ENCODE measurements around the gene SERPINF2. TPM values are rescaled to one million over a fixed set of nuclear protein-coding genes. Genes with fewer than 3 reads are reported as not detected.

Gene SERPINF2
- total RNA-seq, 1 donor from 2014 or later = 0.19 TPM

DNA sequence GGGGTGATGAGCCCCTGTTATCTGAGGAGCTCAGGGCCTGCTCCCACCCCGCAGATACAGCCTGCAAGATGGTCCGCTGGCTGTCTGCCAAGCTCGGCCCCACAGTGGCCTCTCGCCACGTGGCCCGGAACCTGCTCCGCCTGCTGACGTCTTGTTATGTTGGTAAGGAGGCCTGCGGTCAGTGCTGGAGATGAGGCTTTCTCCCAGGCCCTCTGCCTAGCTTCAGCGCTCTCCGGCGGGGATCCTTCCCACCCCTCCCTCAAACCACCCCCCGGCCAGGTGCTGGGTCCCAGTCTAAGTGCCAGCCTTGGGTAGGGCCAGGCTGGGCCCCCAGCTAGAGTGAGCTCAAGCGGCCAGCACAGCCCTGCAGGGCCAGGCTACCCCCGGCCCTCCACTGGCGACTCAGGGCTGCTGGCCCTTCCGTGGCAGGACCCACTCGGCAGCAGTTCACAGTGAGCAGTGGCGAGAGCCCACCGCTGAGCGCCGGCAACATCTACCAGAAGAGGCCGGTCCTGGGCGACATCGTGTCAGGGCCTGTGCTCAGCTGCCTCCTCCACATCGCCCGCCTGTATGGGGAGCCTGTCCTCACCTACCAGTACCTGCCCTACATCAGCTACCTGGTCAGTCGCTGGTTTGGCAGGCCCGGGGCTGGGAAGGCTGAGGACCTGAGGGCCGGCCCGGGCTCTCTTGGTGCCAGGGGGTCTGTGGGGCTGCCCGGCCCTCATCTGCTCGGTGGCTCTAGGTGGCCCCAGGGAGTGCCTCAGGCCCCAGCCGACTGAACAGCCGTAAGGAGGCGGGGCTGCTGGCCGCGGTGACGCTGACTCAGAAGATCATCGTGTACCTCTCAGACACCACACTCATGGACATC lies 12.1 kb upstream of the SERPINF2 start:
- no peak for DNase-seq (ENCODE audit: low read depth, low spot score)
- TF ChIP-seq, protein P1, sequence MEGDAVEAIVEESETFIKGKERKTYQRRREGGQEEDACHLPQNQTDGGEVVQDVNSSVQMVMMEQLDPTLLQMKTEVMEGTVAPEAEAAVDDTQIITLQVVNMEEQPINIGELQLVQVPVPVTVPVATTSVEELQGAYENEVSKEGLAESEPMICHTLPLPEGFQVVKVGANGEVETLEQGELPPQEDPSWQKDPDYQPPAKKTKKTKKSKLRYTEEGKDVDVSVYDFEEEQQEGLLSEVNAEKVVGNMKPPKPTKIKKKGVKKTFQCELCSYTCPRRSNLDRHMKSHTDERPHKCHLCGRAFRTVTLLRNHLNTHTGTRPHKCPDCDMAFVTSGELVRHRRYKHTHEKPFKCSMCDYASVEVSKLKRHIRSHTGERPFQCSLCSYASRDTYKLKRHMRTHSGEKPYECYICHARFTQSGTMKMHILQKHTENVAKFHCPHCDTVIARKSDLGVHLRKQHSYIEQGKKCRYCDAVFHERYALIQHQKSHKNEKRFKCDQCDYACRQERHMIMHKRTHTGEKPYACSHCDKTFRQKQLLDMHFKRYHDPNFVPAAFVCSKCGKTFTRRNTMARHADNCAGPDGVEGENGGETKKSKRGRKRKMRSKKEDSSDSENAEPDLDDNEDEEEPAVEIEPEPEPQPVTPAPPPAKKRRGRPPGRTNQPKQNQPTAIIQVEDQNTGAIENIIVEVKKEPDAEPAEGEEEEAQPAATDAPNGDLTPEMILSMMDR (conservative IDR thresholded peaks at IDR 0.05) = no peak
- Mint-ChIP-seq H3K36me3 (ENCODE audit: low read depth) (no peaks in the 10 kb centered on the region), H3K27ac (ENCODE audit: unreplicated experiment) (no peak overlapping the region), H3K4me1 (no peaks in the 10 kb centered on the region), H3K9me3 (no peaks in the 10 kb centered on the region), H3K4me3 (no peak overlapping the region), H3K27me3 (ENCODE audit: low read depth) (no peaks in the 10 kb centered on the region)

DNA sequence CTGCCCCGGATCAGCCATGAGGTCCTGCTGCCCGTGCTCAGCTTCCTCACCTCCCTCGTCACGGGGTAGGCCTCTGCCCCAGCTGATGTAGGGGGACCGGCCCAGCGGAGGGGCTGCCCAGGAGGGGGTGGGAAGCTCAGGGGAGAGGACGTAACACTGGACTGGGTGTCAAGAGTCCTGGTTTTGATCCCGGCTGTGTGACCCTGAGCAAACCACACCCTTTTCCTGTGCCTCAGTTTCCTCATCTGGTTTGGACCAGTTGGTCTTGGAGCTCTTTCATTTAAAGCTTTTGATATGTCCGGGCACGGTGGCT lies 11.5 kb upstream of the SERPINF2 start:
- H3K4me3 Mint-ChIP-seq = no peak overlapping the region
- TF ChIP-seq, protein P1 (conservative IDR thresholded peaks at IDR 0.05) = no peak
- H3K27ac Mint-ChIP-seq (ENCODE audit: unreplicated experiment) = no peak overlapping the region
- DNase-seq (ENCODE audit: low read depth, low spot score) = no peak
- no peaks in the 10 kb centered on the region for H3K36me3 Mint-ChIP-seq (ENCODE audit: low read depth)
- no peaks in the 10 kb centered on the region for H3K4me1 Mint-ChIP-seq
- no peaks in the 10 kb centered on the region for H3K9me3 Mint-ChIP-seq
- no peaks in the 10 kb centered on the region for H3K27me3 Mint-ChIP-seq (ENCODE audit: low read depth)

DNA sequence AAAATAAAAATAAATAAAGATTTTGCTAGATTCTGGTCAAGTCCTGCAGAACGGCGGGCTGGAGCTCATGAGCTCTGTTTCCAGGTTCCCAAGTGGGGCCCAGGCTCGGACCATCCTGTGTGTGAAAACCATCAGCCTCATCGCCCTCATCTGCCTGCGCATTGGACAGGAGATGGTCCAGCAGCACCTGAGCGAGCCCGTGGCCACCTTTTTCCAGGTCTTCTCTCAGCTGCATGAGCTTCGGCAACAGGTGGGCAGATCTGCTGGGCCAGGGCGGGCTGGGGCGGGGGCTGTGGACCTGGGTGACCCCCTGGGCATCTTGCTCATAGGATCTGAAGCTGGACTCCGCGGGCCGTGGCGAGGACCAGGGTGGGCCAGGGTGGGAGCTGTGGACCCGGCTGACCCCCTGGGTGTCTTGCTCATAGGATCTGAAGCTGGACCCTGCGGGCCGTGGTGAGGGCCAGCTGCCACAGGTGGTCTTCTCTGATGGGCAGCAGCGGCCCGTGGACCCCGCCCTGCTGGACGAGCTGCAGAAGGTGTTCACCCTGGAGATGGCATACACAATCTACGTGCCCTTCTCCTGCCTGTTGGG lies 10.3 kb upstream of the SERPINF2 start:
- H3K36me3 Mint-ChIP-seq (ENCODE audit: low read depth) = no peaks in the 10 kb centered on the region
- no peak overlapping the region for H3K4me3 Mint-ChIP-seq
- TF ChIP-seq, protein P1 (conservative IDR thresholded peaks at IDR 0.05) = no peak
- H3K27me3 Mint-ChIP-seq (ENCODE audit: low read depth) = no peaks in the 10 kb centered on the region
- H3K27ac Mint-ChIP-seq (ENCODE audit: unreplicated experiment) = no peak overlapping the region
- no peaks in the 10 kb centered on the region for H3K9me3 Mint-ChIP-seq
- peaks cover 9% of the 10 kb centered on the region for H3K4me1 Mint-ChIP-seq
- no peak for DNase-seq (ENCODE audit: low read depth, low spot score)

DNA sequence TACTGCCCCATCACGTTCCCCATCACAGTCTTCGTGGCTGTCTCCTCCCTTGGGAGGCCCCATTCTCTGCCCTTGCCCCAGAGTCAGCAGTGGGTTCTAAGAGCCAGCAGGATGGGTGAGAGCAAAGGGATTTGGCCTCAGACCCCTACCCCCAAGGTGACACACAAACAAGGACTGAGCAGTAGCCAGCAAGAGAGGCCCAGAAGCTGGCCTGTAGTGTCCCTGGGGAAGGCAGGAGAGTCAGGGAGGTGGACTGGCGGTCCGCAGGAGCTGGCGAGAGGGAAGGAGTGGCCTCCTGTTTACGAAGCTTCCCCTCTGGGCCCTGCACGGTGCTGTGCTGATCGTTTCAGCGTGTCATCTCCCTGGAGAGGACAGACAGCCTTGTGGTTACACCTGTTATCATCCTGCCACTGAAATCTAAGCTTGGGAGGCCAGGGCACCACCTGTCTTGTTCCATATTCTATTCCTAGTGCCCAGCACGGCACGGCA lies 9.8 kb upstream of the SERPINF2 start:
- H3K27me3 Mint-ChIP-seq (ENCODE audit: low read depth) = no peaks in the 10 kb centered on the region
- peaks cover 9% of the 10 kb centered on the region for H3K4me1 Mint-ChIP-seq
- no peak for DNase-seq (ENCODE audit: low read depth, low spot score)
- no peaks in the 10 kb centered on the region for H3K9me3 Mint-ChIP-seq
- H3K4me3 Mint-ChIP-seq = no peak overlapping the region
- TF ChIP-seq, protein P1 (conservative IDR thresholded peaks at IDR 0.05) = no peak
- H3K36me3 Mint-ChIP-seq (ENCODE audit: low read depth) = no peaks in the 10 kb centered on the region
- H3K27ac Mint-ChIP-seq (ENCODE audit: unreplicated experiment) = no peak overlapping the region

DNA sequence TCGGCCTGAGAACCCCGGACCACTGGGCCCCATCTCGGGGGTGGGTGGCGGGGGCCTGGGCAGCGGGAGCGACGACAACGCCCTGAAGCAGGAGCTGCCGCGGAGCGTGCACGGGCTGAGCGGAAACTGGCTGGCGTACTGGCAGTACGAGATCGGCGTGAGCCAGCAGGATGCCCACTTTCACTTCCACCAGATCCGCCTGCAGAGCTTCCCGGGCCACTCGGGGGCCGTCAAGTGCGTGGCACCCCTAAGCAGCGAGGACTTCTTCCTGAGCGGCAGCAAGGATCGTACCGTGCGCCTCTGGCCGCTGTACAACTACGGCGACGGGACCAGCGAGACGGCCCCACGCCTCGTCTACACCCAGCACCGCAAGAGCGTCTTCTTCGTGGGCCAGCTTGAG lies 8.9 kb upstream of the SERPINF2 start:
- Mint-ChIP-seq H3K27me3 (ENCODE audit: low read depth) (no peaks in the 10 kb centered on the region), H3K27ac (ENCODE audit: unreplicated experiment) (no peak overlapping the region), H3K36me3 (ENCODE audit: low read depth) (no peaks in the 10 kb centered on the region), H3K4me3 (no peak overlapping the region), H3K9me3 (no peaks in the 10 kb centered on the region), H3K4me1 (peaks cover 9% of the 10 kb centered on the region)
- TF ChIP-seq, protein P1 (conservative IDR thresholded peaks at IDR 0.05) = no peak
- DNase-seq (ENCODE audit: low read depth, low spot score) = no peak
